Myocyte (in vitro differentiated cells): ENCODE results near the gene RBM14. TPM values are rescaled to one million over a fixed set of nuclear protein-coding genes. Genes with fewer than 3 reads are reported as not detected.
"Not testable (repeated sequence)": the region's sequence is repeated elsewhere in the genome, so short reads cannot be mapped to it uniquely, and the experiment has no call there.

Experiments used
- DNase-seq: peaks from one replicate; pipeline ENCODE4 v3.0.0-alpha.2; 2012; ENCODE audit warnings: low read depth
- polyA plus RNA-seq: library from polyadenylated mRNA; unstranded; fragments of >200 nt; gene quantifications from one replicate; pipeline ENCODE4 v1.2.1, GENCODE V29; 2012; ENCODE audit warnings: missing spikeins
- total RNA-seq: library from RNA; depleted of rRNA; stranded (reverse); fragments of >200 nt; gene quantifications from 2 replicates; pipeline ENCODE4 v1.2.3, GENCODE V29; 2014

The RBM14 gene
- total RNA-seq = 28.6 and 35.8 TPM in 2 replicates
- polyA plus RNA-seq = 27.7 TPM

GRCh38 chr11:66616379-66617154, at the start of gene RBM14:
TSS of gene RBM14 (plus strand) at chr11:66616630. CDS start at chr11:66616721, 91 bp downstream.
- DNase-seq = peak; percentile 100

GRCh38 chr11:66567787-66568123, 48.7 kb upstream of the RBM14 start:
- DNase-seq = no peak

- DNase-seq = peak; percentile 84
These were observed 48.1 kb upstream of the RBM14 start, which contains the start of gene CTSF for GRCh38 chr11:66568124-66568916. TSS of gene CTSF (minus strand) at chr11:66568606. CDS start at chr11:66568486, 120 bp downstream.

- no peak for DNase-seq
These were observed 47.4 kb upstream of the RBM14 start for GRCh38 chr11:66569076-66569475.

- no peak for DNase-seq
These were observed 46.2 kb upstream of the RBM14 start for GRCh38 chr11:66570079-66570849.

GRCh38 chr11:66570850-66571180, 45.6 kb upstream of the RBM14 start:
- no peak for DNase-seq

GRCh38 chr11:66579017-66579606, 37.3 kb upstream of the RBM14 start:
- DNase-seq = peak; percentile 63

- no peak for DNase-seq
These were observed 35.6 kb upstream of the RBM14 start for GRCh38 chr11:66580803-66581202.

- no peak for DNase-seq
These were observed 35.2 kb upstream of the RBM14 start for GRCh38 chr11:66581261-66581660.

- not testable (repeated sequence) for DNase-seq
These were observed 33.8 kb upstream of the RBM14 start for GRCh38 chr11:66582565-66583147.

- not testable (repeated sequence) for DNase-seq
These were observed 31.0 kb upstream of the RBM14 start for GRCh38 chr11:66585447-66585846.

- DNase-seq = no peak
These were observed 30.3 kb upstream of the RBM14 start for GRCh38 chr11:66586136-66586535.

- DNase-seq = not testable (repeated sequence)
These were observed 27.1 kb upstream of the RBM14 start for GRCh38 chr11:66589315-66589714.

- no peak for DNase-seq
These were observed 26.3 kb upstream of the RBM14 start for GRCh38 chr11:66589996-66590675.

- DNase-seq = no peak
These were observed 25.3 kb upstream of the RBM14 start for GRCh38 chr11:66591175-66591574.

- peak; percentile 94 for DNase-seq
These were observed 23.8 kb upstream of the RBM14 start, which contains the start of the genes CCDC87 and CCS for GRCh38 chr11:66592457-66593302. TSS of gene CCDC87 (minus strand) at chr11:66593063. CDS start at chr11:66593015, 48 bp downstream. TSS of gene CCS (plus strand) at chr11:66593185. CDS start at chr11:66593262, 77 bp downstream.

GRCh38 chr11:66593303-66593635, 23.2 kb upstream of the RBM14 start:
- no peak for DNase-seq

- DNase-seq = no peak
These were observed 22.8 kb upstream of the RBM14 start for GRCh38 chr11:66593650-66594049.

GRCh38 chr11:66595245-66595904, 21.1 kb upstream of the RBM14 start:
- no peak for DNase-seq
